Activated CD8-positive, alpha-beta memory T cell treated with anti-CD3 and anti-CD28 coated beads for 48 hours (primary cell): ENCODE results near the gene SELENOW.
"Not testable (repeated sequence)": the region's sequence is repeated elsewhere in the genome, so short reads cannot be mapped to it uniquely, and the experiment has no call there.

Experiments
- DNase-seq, 3 experiments: peaks; one replicate each; pipeline ENCODE4 v3.0.0-alpha.2; 2020; ENCODE audit warnings: low read depth in 2 of 3, low spot score in 2 of 3

The SELENOW gene

DNA sequence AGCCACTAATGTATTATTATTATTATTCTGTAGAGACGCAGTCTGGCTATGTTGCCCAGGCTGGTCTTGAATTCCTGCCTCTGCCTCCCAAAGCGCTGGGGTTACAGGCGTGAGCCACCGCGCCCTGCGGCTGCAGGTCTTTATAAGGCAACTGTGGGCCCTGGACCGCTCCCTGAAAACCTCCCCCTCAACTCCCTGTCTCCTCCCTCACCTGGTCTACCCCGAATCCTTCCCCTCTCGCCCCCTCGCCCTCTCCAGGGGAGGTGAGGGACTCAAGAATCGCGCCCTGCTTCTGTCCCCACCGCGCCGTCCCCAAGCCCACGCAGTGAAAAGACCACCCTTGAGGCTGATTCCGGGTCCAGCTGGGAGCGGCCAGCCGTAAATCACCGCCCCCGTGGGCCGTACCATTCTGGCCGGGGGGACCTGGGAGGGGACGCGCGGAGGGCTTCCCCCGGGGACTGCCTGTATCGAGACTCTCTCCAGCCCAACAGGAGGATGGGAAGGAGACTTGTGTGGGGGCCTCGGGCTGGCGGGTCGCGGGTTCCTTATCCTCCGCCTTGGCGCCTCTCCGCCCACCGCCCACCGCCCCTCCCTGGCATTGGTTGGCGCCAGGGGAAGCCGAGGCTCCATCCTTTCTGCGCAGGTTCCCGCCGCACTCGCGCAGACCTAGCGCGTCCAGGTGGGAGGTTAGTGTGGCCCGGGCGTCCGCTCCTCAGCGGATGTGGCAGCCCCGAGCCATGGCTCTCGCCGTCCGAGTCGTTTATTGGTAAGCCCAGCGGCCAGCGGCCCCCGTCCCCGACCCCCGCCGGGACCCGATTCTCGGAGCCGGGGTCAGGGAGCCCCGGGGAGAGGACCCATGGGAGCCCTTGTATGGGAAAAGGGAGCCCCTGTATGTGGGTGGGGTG lies at the start of gene SELENOW:
TSS of gene SELENOW (plus strand) at position 655 of the 905 bp plus-strand sequence. CDS start at position 738, 83 bp downstream.
- peak; percentile 59 to 72 (median 68) for DNase-seq

DNA sequence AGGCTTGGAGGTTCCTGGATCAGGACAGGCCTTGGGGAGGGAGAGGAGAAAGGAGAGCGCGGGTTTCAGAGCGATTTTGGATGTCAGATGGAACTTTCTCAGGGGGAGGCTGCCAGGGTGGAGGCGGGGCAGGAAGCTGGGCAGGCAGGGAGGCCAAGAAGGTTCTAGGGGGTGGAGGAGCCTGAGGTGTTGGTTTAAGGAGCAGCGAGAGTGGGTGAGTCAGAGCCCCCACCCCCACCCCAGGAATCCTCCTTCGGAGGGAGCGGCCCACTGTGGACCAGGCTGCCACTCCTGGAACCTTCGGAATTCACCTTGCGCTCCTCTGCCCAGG lies 49.1 kb upstream of the SELENOW start:
- no peak for DNase-seq

DNA sequence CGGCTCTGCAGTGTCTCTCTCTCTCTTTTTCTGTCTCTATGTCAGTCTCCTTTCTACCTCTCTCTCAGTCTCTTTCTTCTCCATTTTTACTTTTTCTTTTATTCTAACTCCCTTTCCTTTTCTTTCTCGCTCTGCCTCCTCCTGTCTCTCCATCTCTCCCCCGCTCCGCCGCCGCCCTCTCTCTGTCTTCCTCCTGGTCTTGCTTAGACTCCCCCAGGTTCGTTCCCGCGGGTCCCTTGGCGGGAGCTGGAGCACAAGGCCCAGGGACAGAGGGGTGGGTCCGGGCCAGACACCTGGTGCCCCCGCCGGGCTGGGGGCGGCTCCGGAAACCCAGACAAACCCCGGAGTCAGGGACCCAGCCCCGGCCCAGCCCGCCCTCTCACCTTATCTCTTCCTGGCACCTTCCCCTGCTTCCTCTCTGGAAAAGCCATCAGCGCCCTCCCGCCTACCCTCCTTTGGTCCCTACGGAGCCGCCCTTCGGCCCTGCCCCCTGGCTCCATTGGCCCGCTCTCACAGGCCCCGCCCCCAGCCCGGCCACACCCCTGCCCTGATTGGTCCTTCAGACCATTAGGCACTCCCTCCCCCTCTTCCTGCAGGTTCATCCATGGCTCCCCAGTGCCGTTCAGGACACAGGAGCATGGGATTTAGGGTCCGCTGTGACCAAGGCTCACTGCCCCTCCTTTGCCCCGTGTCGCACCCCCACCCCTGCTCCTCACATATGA lies 48.5 kb upstream of the SELENOW start:
- DNase-seq: peak in 1 of 3 experiments; percentile 40

DNA sequence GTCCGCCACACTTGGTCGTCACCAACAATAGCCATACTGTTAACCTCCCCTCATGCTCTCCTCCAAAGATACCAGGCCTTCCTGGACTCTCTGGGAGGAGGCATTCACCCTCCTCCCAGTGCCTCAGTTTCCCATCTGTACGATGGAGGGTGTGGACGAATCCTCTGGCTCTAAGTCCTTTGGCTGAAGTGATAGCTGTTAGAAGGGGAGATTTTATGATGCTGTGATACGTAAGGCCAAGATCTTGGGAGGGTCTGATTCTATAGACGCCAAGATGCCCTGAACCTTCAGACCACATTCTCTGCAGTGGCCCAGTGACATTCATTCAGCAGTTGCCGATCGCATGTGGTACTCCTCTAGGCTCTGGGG lies 48.0 kb upstream of the SELENOW start:
- no peak for DNase-seq

DNA sequence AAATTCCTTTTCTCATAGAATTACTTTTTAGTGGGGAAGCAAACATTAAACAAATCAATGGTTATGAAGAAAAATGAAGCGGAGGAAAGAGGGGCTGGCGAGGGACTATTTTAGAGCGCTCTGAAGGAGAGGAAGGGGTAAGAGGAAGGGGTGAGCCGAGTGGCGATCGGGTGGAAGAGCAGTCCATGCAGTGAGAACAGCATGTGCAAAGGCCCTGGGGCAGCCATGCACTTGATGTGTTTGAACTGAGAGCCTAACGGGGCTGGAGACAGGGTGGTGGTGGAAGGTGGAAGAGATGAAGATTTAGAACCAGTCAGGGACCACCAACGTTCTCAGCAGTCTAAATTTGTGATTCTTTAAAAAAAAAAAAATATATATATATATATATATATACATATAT lies 47.6 kb upstream of the SELENOW start:
- DNase-seq: no peak

DNA sequence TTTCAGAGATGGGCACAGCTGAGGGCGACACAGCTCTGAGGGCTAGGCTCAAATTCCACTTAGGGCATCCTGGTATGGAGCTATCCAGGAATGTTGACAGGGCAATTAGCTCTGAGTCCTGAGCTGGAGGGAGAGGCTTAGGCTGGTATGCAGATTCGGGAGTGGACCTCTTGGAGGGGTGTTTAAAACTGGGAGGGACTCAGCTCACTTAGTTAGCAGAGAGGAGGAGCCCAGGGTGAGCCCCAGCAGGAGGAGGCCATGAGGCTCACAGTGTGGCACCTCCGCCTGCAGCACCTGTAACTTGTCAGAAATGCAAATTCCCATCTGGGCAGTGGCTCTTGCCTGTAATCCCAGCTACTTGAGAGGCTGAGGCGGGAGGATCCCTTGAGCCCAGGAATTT lies 43.4 kb upstream of the SELENOW start:
- no peak for DNase-seq

DNA sequence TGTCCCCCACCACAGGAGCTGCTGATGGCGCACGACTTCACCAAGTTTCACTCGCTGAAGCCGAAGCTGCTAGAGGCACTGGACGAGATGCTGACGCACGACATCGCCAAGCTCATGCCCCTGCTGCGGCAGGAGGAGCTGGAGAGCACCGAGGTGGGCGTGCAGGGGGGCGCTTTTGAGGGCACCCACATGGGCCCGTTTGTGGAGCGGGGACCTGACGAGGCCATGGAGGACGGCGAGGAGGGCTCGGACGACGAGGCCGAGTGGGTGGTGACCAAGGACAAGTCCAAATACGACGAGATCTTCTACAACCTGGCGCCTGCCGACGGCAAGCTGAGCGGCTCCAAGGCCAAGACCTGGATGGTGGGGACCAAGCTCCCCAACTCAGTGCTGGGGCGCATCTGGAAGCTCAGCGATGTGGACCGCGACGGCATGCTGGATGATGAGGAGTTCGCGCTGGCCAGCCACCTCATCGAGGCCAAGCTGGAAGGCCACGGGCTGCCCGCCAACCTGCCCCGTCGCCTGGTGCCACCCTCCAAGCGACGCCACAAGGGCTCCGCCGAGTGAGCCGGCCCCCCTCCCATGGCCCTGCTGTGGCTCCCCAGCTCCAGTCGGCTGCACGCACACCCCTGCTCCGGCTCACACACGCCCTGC lies 37.5 kb upstream of the SELENOW start:
- DNase-seq: no peak

DNA sequence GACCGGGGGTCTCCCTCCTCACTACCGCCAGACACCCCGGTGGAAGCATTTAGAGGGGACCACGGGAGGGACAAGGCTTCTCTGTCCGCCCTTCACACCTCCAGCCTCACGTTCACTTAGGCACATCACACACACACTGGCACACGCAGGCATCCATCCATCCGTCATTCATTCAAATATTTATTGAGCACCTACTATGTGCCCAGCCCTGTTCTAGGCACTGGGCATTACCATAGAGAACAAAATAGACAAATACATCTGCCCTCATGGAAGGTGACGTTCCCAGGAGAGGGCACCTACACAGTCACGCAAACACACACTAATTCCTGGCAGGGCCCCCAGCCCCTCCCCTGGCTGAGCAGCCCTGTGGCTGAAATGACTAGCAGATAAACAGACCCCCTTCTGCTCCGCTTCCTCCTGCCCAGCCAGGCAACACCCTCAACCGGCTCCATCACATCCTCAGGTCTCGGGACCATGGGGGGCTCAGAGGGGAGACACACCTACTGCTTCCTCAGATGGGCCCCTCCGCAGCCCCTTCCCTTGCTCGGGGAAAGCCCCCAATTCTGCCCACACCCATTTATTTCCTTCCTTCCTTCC lies 36.9 kb upstream of the SELENOW start:
- no peak for DNase-seq

DNA sequence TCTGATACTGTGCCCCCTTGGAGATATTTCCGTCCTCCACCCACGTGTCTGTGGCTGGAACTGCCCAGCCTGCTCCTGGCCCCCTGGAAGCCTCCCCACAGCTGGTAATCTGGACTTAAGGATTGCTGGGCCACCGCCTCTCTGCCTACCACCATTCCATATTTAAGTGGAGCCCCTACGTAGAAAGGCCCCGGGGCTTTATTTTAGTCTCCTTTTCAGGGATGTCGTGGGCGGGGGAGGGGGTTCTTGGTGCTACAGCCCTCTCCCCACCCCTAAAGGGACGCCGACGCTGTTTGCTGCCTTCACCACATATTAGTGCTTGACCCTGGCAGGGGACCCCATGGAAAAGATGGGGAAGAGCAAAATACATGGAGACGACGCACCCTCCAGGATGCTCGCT lies 35.9 kb upstream of the SELENOW start:
- DNase-seq: no peak

DNA sequence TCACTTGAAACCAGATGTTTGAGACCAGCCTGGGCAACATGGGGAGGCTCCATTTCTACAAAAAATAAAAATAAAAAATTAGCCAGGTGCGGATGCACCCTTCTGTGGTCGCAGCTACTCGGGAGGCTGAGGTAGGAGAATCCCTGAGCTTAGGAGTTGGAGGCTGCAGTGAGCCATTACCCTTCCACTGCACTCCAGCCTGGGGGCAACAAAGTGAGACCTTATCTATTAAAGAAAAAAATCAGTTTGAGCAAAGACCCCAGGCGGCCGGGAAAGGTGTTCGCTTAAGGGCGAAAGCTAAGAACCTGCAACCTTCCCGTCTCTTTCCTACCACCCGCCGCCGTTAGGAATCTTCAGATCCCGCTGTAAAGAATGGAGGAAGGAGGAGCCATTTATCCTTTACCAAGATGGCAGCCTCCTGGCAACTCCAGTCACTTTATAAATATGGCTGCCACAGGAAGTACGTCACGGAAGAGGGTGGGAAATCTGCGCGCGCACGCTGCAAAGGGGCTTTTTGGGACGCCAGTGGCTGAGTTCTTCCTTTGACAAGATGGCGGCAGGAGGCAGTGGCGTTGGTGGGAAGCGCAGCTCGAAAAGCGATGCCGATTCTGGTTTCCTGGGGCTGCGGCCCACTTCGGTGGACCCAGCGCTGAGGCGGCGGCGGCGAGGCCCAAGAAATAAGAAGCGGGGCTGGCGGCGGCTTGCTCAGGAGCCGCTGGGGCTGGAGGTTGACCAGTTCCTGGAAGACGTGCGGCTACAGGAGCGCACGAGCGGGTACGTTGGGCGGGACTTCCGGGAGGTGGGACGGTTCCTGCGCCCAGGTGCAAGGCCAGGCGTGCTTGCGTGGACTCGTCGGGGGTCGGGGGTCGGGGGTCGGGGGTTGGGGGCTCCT lies 33.2 kb upstream of the SELENOW start, which contains the start of gene NOP53:
TSS of gene NOP53 (plus strand) at position 537 of the 892 bp plus-strand sequence. CDS start at position 551, 14 bp downstream.
- peak; percentile 91 to 99 (median 97) for DNase-seq

DNA sequence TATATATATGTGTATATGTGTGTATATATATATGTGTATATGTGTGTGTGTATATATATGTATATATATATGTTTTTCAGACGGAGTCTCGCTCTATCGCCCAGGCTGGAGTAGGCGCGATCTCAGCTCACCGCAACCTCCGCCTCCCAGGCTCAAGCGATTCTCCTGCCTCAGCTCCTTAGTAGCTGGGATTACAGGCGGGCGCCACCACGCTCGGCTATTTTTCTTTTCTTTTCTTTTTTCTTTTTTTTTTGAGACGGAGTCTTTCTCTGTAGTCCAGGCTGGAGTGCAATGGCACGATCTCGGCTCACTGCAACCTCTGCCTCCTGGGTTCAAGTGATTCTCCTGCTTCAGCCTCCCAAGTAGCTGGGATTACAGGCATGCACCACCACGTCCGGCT lies 32.4 kb upstream of the SELENOW start:
- DNase-seq: not testable (repeated sequence)

DNA sequence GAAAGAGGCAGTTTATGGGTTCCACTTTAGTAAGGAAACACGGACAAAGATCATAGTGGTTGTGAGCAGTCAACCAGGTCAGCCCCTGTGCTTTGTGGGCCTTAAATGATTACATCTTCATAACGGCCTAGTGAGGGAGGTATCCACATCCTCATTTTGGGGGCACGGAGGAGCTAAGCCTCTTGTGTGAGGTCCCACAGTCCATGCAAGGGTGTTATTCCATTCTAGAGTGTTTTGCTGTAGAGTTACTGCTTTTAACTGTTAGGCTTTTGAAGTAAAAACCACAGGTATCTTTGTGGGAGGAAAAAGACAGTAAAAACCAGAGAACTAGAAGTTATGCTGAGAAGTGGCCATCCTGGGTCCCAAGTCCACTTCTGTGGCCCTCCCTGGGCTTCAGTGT lies 29.2 kb upstream of the SELENOW start:
- no peak for DNase-seq

DNA sequence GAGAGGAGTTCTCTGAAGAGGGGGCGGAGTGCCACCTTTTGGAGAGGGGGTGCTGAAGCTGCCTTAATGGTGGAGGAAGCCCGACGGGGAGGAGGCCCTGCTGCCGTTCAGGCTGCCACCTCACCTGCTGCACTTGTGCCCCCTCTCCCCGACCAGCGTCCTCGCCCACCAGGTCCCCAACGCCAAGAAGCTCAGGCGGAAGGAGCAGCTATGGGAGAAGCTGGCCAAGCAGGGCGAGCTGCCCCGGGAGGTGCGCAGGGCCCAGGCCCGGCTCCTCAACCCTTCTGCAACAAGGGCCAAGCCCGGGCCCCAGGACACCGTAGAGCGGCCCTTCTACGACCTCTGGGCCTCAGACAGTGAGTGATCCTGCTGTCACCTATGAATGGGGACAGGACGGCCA lies 27.8 kb upstream of the SELENOW start:
- no peak for DNase-seq

DNA sequence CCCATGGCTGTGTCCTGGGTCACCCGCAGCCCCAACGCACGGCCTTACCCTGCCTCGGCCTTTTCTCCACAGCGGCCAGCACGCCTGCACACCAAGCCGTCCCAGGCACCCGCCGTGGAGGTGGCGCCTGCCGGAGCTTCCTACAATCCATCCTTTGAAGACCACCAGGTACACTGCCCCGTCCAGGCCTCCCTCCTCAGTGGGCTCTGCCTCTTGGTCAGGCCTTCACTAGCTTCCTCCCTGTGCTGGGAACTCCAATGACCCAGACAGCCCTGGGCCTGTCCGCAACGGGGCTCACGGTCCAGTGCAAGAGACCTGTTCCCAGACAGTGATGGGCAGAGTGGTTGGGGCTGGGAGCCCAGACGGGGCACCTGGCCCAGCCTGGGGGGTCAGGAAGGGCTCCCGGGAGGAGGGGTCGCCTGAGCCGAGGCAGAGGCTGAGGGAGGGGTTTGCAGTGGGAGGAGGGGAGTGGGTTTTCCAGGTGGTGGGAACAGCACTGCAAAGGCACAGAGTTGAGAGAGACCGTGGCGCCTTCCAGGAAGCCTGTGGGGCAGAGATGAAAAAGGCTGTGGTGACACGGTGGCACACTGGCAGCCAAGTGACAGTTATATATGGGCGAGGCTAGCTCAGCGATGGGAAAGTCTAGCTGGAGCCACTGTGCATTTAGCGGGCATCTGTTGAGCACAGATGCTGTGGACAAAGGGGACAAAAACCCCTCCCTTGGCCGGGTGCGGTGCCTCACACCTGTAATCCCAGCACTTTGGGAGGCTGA lies 25.9 kb upstream of the SELENOW start:
- DNase-seq: no peak

DNA sequence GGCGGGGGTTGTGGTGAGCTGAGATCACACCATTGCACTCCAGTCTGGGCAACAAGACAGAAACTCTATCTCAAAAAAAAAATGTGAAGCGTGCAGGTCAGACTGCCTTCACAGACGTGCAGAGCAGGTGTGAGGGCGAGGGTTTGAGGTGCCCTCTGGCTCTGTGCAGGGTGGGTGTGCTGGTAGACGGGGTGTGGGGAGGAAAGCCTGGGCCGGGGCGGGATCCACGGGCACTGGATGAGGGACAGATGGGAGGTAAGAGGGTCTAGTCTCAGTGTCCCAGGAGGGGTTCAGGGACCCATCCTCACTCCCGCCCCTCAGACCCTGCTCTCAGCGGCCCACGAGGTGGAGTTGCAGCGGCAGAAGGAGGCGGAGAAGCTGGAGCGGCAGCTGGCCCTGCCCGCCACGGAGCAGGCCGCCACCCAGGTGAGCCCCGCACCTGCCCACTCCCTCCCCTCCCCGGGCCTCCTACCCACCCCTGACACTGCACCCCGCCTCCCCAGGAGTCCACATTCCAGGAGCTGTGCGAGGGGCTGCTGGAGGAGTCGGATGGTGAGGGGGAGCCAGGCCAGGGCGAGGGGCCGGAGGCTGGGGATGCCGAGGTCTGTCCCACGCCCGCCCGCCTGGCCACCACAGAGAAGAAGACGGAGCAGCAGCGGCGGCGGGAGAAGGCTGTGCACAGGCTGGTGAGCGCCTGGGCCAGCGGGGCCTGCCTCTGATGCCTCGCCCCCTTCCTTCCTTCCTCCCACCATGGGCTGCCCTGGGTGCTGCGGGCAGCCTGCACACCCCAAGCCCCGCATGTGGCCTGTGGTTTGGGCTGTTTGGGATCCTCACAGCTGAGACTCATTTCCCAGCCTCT lies 24.1 kb upstream of the SELENOW start:
- DNase-seq: no peak

DNA sequence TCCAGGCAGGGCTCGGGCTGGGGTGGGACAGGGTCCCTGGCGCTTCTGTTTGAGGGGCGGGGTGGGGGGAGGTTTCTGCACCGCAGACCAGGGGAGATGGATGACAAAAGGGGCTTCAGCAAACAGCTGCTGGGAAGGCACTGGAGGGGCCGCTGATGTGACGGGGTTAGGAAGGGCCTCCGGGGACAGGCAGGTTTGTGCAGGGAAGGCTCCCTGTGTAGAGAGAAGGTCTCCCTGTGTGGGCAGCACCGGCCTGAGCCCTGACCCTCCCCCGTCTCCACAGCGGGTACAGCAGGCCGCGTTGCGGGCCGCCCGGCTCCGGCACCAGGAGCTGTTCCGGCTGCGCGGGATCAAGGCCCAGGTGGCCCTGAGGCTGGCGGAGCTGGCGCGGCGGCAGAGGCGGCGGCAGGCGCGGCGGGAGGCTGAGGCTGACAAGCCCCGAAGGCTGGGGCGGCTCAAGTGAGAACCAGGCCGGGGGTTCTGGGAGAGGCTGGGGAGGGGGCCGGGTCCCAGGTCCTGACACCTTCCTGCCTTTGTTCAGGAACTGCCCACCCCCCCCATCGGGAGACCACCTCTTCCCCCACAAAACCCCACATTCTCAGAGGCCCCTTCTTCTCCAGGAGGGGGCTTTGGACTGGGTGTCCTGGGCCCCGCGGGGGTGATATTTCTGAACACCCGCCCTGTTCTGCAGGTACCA lies 23.3 kb upstream of the SELENOW start:
- no peak for DNase-seq

DNA sequence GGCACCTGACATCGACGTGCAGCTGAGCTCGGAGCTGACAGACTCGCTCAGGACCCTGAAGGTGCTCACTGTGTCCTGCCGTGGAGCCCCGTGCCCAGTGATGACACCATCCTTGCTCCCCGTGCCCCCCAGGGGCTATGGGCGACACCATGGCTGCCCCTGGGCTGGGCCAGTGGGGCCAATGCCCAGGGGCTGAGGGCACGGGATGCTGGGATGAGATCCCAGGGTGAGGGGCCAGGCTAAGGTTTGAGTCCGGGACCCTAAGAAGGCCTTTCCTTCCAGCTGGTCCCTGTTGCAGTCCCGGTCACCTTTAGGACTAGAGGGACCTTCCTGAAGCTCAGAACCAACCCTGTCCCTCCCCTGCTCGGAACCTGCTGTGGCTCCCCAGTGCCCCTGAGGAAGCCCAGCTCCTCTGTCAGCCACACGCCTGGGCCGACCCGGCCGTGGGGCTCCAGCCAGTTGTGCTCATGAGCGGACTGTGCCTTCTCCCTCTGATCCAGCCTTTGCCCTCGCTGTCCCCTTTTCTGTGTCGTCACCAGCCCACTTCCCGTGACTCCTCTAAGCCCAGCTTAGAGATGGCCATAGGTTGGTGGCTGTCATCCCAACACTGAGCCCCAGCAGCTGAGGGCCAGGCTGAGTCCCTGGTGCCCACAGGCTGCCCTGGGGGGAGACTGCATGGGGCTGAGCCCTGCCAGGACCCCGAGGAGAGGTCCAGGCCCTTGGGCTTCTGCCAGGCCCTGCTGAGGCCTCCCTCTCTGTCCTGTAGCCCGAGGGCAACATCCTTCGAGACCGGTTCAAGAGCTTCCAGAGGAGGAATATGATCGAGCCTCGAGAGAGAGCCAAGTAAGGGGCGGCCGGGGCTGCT lies 22.5 kb upstream of the SELENOW start:
- DNase-seq: no peak
